Activated CD4-positive, alpha-beta T cell treated with anti-CD3 and anti-CD28 coated beads for 48 hours (primary cell): ENCODE measurements around the gene GDE1.
A peak's percentile ranks its signal among the peaks of the same experiment; 100 is the strongest.

Experiments used
- DNase-seq: peaks from one replicate; pipeline ENCODE4 v3.0.0-alpha.2; 2020

Gene GDE1

GRCh38 chr16:19523559-19524355 lies 1.9 kb upstream of the GDE1 start, which contains the start of gene CCP110:
CCP110 (plus strand) TSS chr16:19523942; CDS start chr16:19527882, 3,940 bp downstream.
- DNase-seq: peak; percentile 97

- DNase-seq: no peak
Observed at GRCh38 chr16:19523184-19523558, 1.3 kb upstream of the GDE1 start.

GRCh38 chr16:19522760-19523159 lies 862 bp upstream of the GDE1 start:
- DNase-seq: no peak

- DNase-seq: no peak
Observed at GRCh38 chr16:19522397-19522732, 467 bp upstream of the GDE1 start.

GRCh38 chr16:19520861-19521331 lies 1.0 kb downstream of the GDE1 start:
- peak; percentile 28 for DNase-seq

GRCh38 chr16:19518388-19518787 lies 3.5 kb downstream of the GDE1 start:
- no peak for DNase-seq

- no peak for DNase-seq
Observed at GRCh38 chr16:19517424-19518089, 4.3 kb downstream of the GDE1 start.

- no peak for DNase-seq
Observed at GRCh38 chr16:19515757-19516156, 6.1 kb downstream of the GDE1 start.

- no peak for DNase-seq
Observed at GRCh38 chr16:19513377-19514053, 8.4 kb downstream of the GDE1 start.

GRCh38 chr16:19512297-19512696 lies 9.6 kb downstream of the GDE1 start:
- DNase-seq: no peak

GRCh38 chr16:19507867-19508266 lies 14.0 kb downstream of the GDE1 start:
- no peak for DNase-seq

- no peak for DNase-seq
Observed at GRCh38 chr16:19506965-19507364, 14.9 kb downstream of the GDE1 start.

GRCh38 chr16:19505600-19506303 lies 16.1 kb downstream of the GDE1 start:
- DNase-seq: no peak

GRCh38 chr16:19503461-19504075 lies 18.3 kb downstream of the GDE1 start:
- DNase-seq: no peak

- DNase-seq: peak; percentile 80
Observed at GRCh38 chr16:19502395-19503131, 19.3 kb downstream of the GDE1 start.

GRCh38 chr16:19499481-19499880 lies 22.4 kb downstream of the GDE1 start:
- DNase-seq: no peak

- DNase-seq: no peak
Observed at GRCh38 chr16:19499006-19499405, 22.9 kb downstream of the GDE1 start.

GRCh38 chr16:19497176-19497575 lies 24.7 kb downstream of the GDE1 start:
- DNase-seq: no peak

GRCh38 chr16:19490619-19491018 lies 31.3 kb downstream of the GDE1 start:
- DNase-seq: no peak

GRCh38 chr16:19488213-19488640 lies 33.7 kb downstream of the GDE1 start:
- DNase-seq: no peak

- no peak for DNase-seq
Observed at GRCh38 chr16:19486750-19487325, 35.1 kb downstream of the GDE1 start.

- no peak for DNase-seq
Observed at GRCh38 chr16:19486051-19486450, 35.8 kb downstream of the GDE1 start.
